Spleen (tissue), 11 donors: ENCODE data around the gene CRB1. TPM values are rescaled to one million over a fixed set of nuclear protein-coding genes. Genes with fewer than 3 reads are reported as not detected.

Experiments used
- DNase-seq: peaks from one replicate; pipeline ENCODE4 v3.0.0-alpha.2; 2020
- H3K27ac ChIP-seq, 8 donors: fragments of 200-600 bp; sonication (generic) in 7 of 8; 1 replicate in 4 of 8; 2 replicates in 4 of 8; pipeline versions ENCODE4 v1.5.0 to v1.8.0; 2016 to 2021; ENCODE audit warnings: inconsistent platforms in 4 of 8, mild to moderate bottlenecking in 4 of 8, moderate library complexity in 1 of 8
- H3K27me3 ChIP-seq, 7 donors: fragments of 200-600 bp; sonication (generic) in 6 of 7; replicated peaks in 1 of 7; 1 replicate in 4 of 7; 2 replicates in 3 of 7; pipeline versions ENCODE4 v1.5.0 to v1.8.0; 2016 to 2021; ENCODE audit warnings: inconsistent platforms in 3 of 7, mild to moderate bottlenecking in 1 of 7
- H3K36me3 ChIP-seq, 6 donors: fragments of 200-600 bp; sonication (generic) in 5 of 6; 1 replicate in 4 of 6; 2 replicates in 2 of 6; pipeline versions ENCODE4 v1.5.0 to v1.8.0; 2016 to 2021; ENCODE audit warnings: inconsistent platforms in 2 of 6
- H3K4me1 ChIP-seq, 6 donors: fragments of 200-600 bp; sonication (generic) in 5 of 6; 1 replicate in 3 of 6; 2 replicates in 3 of 6; pipeline versions ENCODE4 v1.5.0 to v1.8.0; 2016 to 2021; ENCODE audit warnings: inconsistent platforms in 3 of 6
- H3K4me3 ChIP-seq, 8 donors: fragments of 200-600 bp; sonication (generic) in 7 of 8; 1 replicate in 4 of 8; 2 replicates in 4 of 8; pipeline versions ENCODE4 v1.5.0 to v1.8.0; 2016 to 2021; ENCODE audit warnings: inconsistent platforms in 4 of 8, mild to moderate bottlenecking in 4 of 8, moderate library complexity in 2 of 8
- H3K9me3 ChIP-seq, 8 donors: fragments of 200-600 bp; sonication (generic) in 7 of 8; 1 replicate in 4 of 8; 2 replicates in 4 of 8; pipeline versions ENCODE4 v1.5.0 to v1.8.0; 2016 to 2021; ENCODE audit warnings: inconsistent platforms in 4 of 8
- POLR2A ChIP-seq, 3 donors: fragments of 450-650 bp; IDR thresholded peaks; one replicate each; pipeline ENCODE4 v1.5.1; 2017; ENCODE audit warnings: antibody characterized with exemption in 3 of 3, mild to moderate bottlenecking in 1 of 3
- POLR2AphosphoS5 ChIP-seq, 3 donors: sonication (generic); formaldehyde crosslinking; IDR thresholded peaks; one replicate each; pipeline ENCODE4 v1.5.1; 2017; ENCODE audit warnings: antibody characterized with exemption in 3 of 3
- WGBS, 5 donors: extraction: QIAGEN DNeasy Blood & Tissue Kit in 3 of 5; methylation state at CpG; one replicate each; pipeline versions ENCODE4 v1.1.5 to v1.1.7; 2013 to 2018; 5-methylcytosine and 5-hydroxymethylcytosine counted together
- intact Hi-C: fragments of 100-400 bp; cut with DNase I; formaldehyde crosslinking; loops from one replicate; pipeline ENCODE4 v1.15.0; 2023; ENCODE audit warnings: low total_unique reads
- polyA plus RNA-seq, 3 donors: library from polyadenylated mRNA; stranded (reverse); fragments of 200-250 nt; gene quantifications; one replicate each; pipeline ENCODE4 v1.2.1, GENCODE V29; 2013
- total RNA-seq, 7 donors: library from RNA; depleted of rRNA in 3 of 7; stranded (reverse); fragments of >200 nt in 3 of 7; fragmentation: NEBNext Ultra II Directional in 4 of 7; extraction: Animal tissue kit (Norgen Biotek cat#: 25700) in 4 of 7; gene quantifications; one replicate each; pipeline versions ENCODE4 v1.1.0 to v1.2.1, GENCODE V29; 2016 to 2021
- TF ChIP-seq, protein P1 (sequence below), 11 experiments: fragments of 200-600 bp in 7 of 11; fragments of 450-650 bp in 4 of 11; sonication (generic) in 4 of 11; IDR thresholded peaks in 8 of 11; conservative IDR thresholded peaks in 3 of 11; 1 replicate in 7 of 11; 2 replicates in 4 of 11; pipeline versions ENCODE4 v1.4.0 to v1.8.0; 2016 to 2021; ENCODE audit warnings: antibody characterized with exemption in 11 of 11, inconsistent platforms in 4 of 11, mild to moderate bottlenecking in 1 of 11
- donor health status: healthy with polysubstance abuse.
- donor health status: DM: no; HTN: no; CAD: no; lungs with moderate emphysema.
- donor health status: DM: no; HTN: no; CAD: no.
- donor health status: Bipolar disorder and iron deficiency.
- donor health status: healthy.
- donor health status: DM: no; HTN: no; CAD: no.
- donor health status: DM: yes; HTN: yes; CAD: no.

The CRB1 gene
- total and polyA plus RNA-seq, 10 donors: 0.05 to 0.49 (median 0.20) TPM; not detected in 1

- intact Hi-C loops: no loop called here
- TF ChIP-seq, protein P1, sequence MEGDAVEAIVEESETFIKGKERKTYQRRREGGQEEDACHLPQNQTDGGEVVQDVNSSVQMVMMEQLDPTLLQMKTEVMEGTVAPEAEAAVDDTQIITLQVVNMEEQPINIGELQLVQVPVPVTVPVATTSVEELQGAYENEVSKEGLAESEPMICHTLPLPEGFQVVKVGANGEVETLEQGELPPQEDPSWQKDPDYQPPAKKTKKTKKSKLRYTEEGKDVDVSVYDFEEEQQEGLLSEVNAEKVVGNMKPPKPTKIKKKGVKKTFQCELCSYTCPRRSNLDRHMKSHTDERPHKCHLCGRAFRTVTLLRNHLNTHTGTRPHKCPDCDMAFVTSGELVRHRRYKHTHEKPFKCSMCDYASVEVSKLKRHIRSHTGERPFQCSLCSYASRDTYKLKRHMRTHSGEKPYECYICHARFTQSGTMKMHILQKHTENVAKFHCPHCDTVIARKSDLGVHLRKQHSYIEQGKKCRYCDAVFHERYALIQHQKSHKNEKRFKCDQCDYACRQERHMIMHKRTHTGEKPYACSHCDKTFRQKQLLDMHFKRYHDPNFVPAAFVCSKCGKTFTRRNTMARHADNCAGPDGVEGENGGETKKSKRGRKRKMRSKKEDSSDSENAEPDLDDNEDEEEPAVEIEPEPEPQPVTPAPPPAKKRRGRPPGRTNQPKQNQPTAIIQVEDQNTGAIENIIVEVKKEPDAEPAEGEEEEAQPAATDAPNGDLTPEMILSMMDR (IDR thresholded peaks at IDR 0.05 in 8 of 11, conservative IDR thresholded peaks at IDR 0.05 in 3 of 11): no peak
- TF ChIP-seq POLR2A (IDR thresholded peaks at IDR 0.05) (no peak), POLR2AphosphoS5 (IDR thresholded peaks at IDR 0.05) (no peak)
- no peak overlapping the region for H3K4me3 ChIP-seq
- no peaks in the 10 kb centered on the region for H3K36me3 ChIP-seq
- H3K27ac ChIP-seq: no peak overlapping the region
- DNase-seq: no peak
- no peaks in the 10 kb centered on the region for H3K9me3 ChIP-seq
- H3K27me3 ChIP-seq: no peaks in the 10 kb centered on the region
- H3K4me1 ChIP-seq: no peaks in the 10 kb centered on the region
- 83 to 95% (median 89%) methylated on average over 1 of the region's 1 CpG for WGBS, 5 donors
Measured at GRCh38 chr1:197422993-197423392, 154.9 kb downstream of the CRB1 start.

DNA sequence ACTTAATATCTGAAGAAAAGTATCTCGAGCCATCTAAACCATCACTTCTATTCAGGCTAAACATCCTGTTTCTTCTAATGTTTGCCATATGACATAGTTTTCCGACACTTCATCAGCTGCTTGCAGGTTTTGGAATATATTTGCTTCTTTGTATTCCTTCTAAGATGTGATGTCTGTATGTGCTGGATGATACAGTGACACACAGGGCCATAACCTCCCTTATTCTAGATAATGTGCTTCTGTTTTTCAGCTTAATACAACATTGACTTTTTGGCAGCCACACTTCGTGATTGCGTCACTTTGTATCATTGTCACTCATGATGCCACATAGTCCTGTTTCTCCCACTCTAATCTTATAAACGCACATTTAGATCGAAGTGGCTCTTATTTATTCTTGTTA, 156.3 kb downstream of the CRB1 start:
- TF ChIP-seq POLR2AphosphoS5 (IDR thresholded peaks at IDR 0.05) (no peak), POLR2A (IDR thresholded peaks at IDR 0.05) (no peak)
- TF ChIP-seq, protein P1 (IDR thresholded peaks at IDR 0.05 in 8 of 11, conservative IDR thresholded peaks at IDR 0.05 in 3 of 11): no peak
- intact Hi-C loops: no loop called here
- WGBS, 5 donors: 76 to 87% (median 80%) methylated on average over 6 of the region's 6 CpGs

DNA sequence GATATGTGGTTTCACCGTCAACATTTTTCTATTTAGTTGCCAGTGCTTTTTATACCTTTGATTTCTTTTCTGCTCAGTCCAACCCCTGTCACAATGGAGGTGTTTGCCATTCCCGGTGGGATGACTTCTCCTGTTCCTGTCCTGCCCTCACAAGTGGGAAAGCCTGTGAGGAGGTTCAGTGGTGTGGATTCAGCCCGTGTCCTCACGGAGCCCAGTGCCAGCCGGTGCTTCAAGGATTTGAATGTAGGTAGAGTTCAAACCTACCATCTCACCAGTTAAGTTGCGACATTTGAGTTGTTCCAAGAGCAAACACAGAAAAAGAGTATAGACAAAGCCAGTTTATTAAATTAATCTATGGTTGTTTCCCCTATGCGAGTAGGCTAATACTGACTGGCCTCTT, 161.3 kb downstream of the CRB1 start:
- Histone ChIP-seq H3K27me3 (no peaks in the 10 kb centered on the region), H3K4me3 (no peak overlapping the region), H3K9me3 (no peaks in the 10 kb centered on the region), H3K36me3 (no peaks in the 10 kb centered on the region), H3K4me1 (no peaks in the 10 kb centered on the region), H3K27ac (no peak overlapping the region)
- 78 to 86% (median 83%) methylated on average over 7 of the region's 7 CpGs for WGBS, 5 donors
- intact Hi-C loops: no loop called here
- DNase-seq: no peak
- TF ChIP-seq, protein P1 (IDR thresholded peaks at IDR 0.05 in 8 of 11, conservative IDR thresholded peaks at IDR 0.05 in 3 of 11): no peak
- TF ChIP-seq POLR2A (IDR thresholded peaks at IDR 0.05): no peak
- no peak for TF ChIP-seq POLR2AphosphoS5 (IDR thresholded peaks at IDR 0.05)

More for the DNA sequence above, 156.3 kb downstream of the CRB1 start:
- Histone ChIP-seq H3K36me3 (no peaks in the 10 kb centered on the region), H3K27ac (no peak overlapping the region), H3K9me3 (no peaks in the 10 kb centered on the region), H3K4me3 (no peak overlapping the region), H3K27me3 (no peaks in the 10 kb centered on the region), H3K4me1 (no peaks in the 10 kb centered on the region)
- DNase-seq: no peak

DNA sequence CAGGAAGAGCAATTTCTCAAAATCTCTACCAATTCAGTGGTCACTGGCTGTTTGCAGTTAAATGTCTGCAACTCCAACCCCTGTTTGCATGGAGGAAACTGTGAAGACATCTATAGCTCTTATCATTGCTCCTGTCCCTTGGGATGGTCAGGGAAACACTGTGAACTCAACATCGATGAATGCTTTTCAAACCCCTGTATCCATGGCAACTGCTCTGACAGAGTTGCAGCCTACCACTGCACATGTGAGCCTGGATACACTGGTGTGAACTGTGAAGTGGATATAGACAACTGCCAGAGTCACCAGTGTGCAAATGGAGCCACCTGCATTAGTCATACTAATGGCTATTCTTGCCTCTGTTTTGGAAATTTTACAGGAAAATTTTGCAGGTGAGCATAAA, 167.2 kb downstream of the CRB1 start:
- Histone ChIP-seq H3K9me3 (no peaks in the 10 kb centered on the region), H3K27me3 (no peaks in the 10 kb centered on the region), H3K4me3 (no peak overlapping the region), H3K27ac (no peak overlapping the region), H3K36me3 (no peaks in the 10 kb centered on the region), H3K4me1 (no peaks in the 10 kb centered on the region)
- intact Hi-C loops: no loop called here
- 40 to 54% (median 49%) methylated on average over 1 of the region's 1 CpG for WGBS, 5 donors
- DNase-seq: no peak
- TF ChIP-seq, protein P1 (IDR thresholded peaks at IDR 0.05 in 8 of 11, conservative IDR thresholded peaks at IDR 0.05 in 3 of 11): no peak
- no peak for TF ChIP-seq POLR2AphosphoS5 (IDR thresholded peaks at IDR 0.05)
- no peak for TF ChIP-seq POLR2A (IDR thresholded peaks at IDR 0.05)
